WTC11 (cell line): ENCODE data around the gene GFOD2. TPM values are rescaled to one million over a fixed set of nuclear protein-coding genes. Genes with fewer than 3 reads are reported as not detected.

Source experiments
- ATAC-seq: fragments of 200-7000 bp; cut with Tn5 transposase; 2 replicates; pipeline ENCODE4 v1.10.0; 2021; ENCODE audit warnings: mild to moderate bottlenecking, moderate library complexity
- CTCF ChIA-PET: fragments of 300-600 bp; sonication (Branson Sonifier 250); formaldehyde crosslinking; loops from one replicate; lab custom pipeline; 2021; ENCODE audit warnings: antibody characterized with exemption; lab: Charles Lee
- POLR2A ChIA-PET: fragments of 350-600 bp; sonication (Branson Sonifier 250); formaldehyde crosslinking; loops from one replicate; lab custom pipeline; 2021; ENCODE audit warnings: antibody characterized with exemption; lab: Charles Lee
- DNase-seq: peaks from one replicate; pipeline ENCODE4 v3.0.0; 2021; ENCODE audit warnings: low spot score
- H3K27ac Mint-ChIP-seq: 2 replicates; pipeline ENCODE4 v1.8.0; 2021; ENCODE audit warnings: mixed read lengths
- H3K27me3 Mint-ChIP-seq: 2 replicates; pipeline ENCODE4 v1.8.0; 2021; ENCODE audit warnings: low read depth, mild to moderate bottlenecking, moderate library complexity, mixed read lengths
- H3K36me3 Mint-ChIP-seq: 2 replicates; pipeline ENCODE4 v1.8.0; 2021; ENCODE audit warnings: mixed read lengths
- H3K4me1 Mint-ChIP-seq: 2 replicates; pipeline ENCODE4 v1.8.0; 2022; ENCODE audit warnings: mixed read lengths
- H3K4me3 Mint-ChIP-seq: 2 replicates; pipeline ENCODE4 v1.8.0; 2021; ENCODE audit warnings: mild to moderate bottlenecking, moderate library complexity, mixed read lengths
- H3K9me3 Mint-ChIP-seq: 2 replicates; pipeline ENCODE4 v1.8.0; 2021; ENCODE audit warnings: mixed read lengths
- ATF3 ChIP-seq: sonication (generic); formaldehyde crosslinking; conservative IDR thresholded peaks from 2 replicates; pipeline ENCODE4 v1.8.1; 2022; ENCODE audit warnings: mild to moderate bottlenecking, missing genetic modification reagents
- EMX1 ChIP-seq: fragments of 250-450 bp; sonication (Bioruptor Pico); IDR thresholded peaks from 2 replicates; pipeline ENCODE4 v1.8.0; 2021; ENCODE audit warnings: mild to moderate bottlenecking
- ESRRA ChIP-seq: sonication (generic); formaldehyde crosslinking; IDR thresholded peaks from 2 replicates; pipeline ENCODE4 v1.8.1; 2022; ENCODE audit warnings: mild to moderate bottlenecking, missing genetic modification reagents, borderline replicate concordance
- GRHL2 ChIP-seq: fragments of 250-450 bp; sonication (Bioruptor Pico); IDR thresholded peaks from 2 replicates; pipeline ENCODE4 v1.8.0; 2022; ENCODE audit warnings: mild to moderate bottlenecking, moderate library complexity; ENCODE audit not compliant: insufficient replicate concordance, severe bottlenecking
- HMGA2 ChIP-seq: fragments of 250-450 bp; sonication (Bioruptor Pico); IDR thresholded peaks from 2 replicates; pipeline ENCODE4 v1.4.0; 2021; ENCODE audit warnings: mild to moderate bottlenecking, moderate library complexity
- IRF2 ChIP-seq: sonication (generic); formaldehyde crosslinking; IDR thresholded peaks from 2 replicates; pipeline ENCODE4 v1.8.0; 2022; ENCODE audit warnings: low read depth, missing genetic modification reagents, borderline replicate concordance
- MLX ChIP-seq: sonication (generic); formaldehyde crosslinking; IDR thresholded peaks from 2 replicates; pipeline ENCODE4 v1.8.1; 2023; ENCODE audit warnings: mild to moderate bottlenecking, missing genetic modification reagents, moderate library complexity
- NFE2L1 ChIP-seq: sonication (generic); formaldehyde crosslinking; IDR thresholded peaks from 2 replicates; pipeline ENCODE4 v1.8.1; 2023; ENCODE audit warnings: missing genetic modification reagents
- SOX15 ChIP-seq: fragments of 250-450 bp; sonication (Bioruptor Pico); IDR thresholded peaks from 2 replicates; pipeline ENCODE4 v1.9.0; 2021; ENCODE audit warnings: mild to moderate bottlenecking
- SP1 ChIP-seq: sonication (generic); formaldehyde crosslinking; conservative IDR thresholded peaks from 2 replicates; pipeline ENCODE4 v1.8.1; 2022; ENCODE audit warnings: missing genetic modification reagents
- STAT6 ChIP-seq: sonication (generic); formaldehyde crosslinking; conservative IDR thresholded peaks from 2 replicates; pipeline ENCODE4 v1.8.1; 2023; ENCODE audit warnings: mild to moderate bottlenecking, low read depth, missing genetic modification reagents, moderate library complexity
- TEAD4 ChIP-seq: sonication (generic); formaldehyde crosslinking; IDR thresholded peaks from 2 replicates; pipeline ENCODE4 v1.8.0; 2022; ENCODE audit warnings: mild to moderate bottlenecking, missing genetic modification reagents
- ZBTB21 ChIP-seq: sonication (generic); formaldehyde crosslinking; IDR thresholded peaks from 2 replicates; pipeline ENCODE4 v1.8.1; 2023; ENCODE audit warnings: mild to moderate bottlenecking, missing genetic modification reagents, borderline replicate concordance
- ZNF317 ChIP-seq: sonication (generic); formaldehyde crosslinking; IDR thresholded peaks from 2 replicates; pipeline ENCODE4 v1.8.1; 2023; ENCODE audit warnings: low read depth, mild to moderate bottlenecking, moderate library complexity, missing genetic modification reagents, borderline replicate concordance
- ZNF396 ChIP-seq: fragments of 250-450 bp; sonication (Bioruptor Pico); IDR thresholded peaks from 2 replicates; pipeline ENCODE4 v1.8.0; 2021; ENCODE audit warnings: mild to moderate bottlenecking, moderate library complexity, borderline replicate concordance
- ZNF671 ChIP-seq: fragments of 250-450 bp; sonication (Bioruptor Pico); IDR thresholded peaks from 2 replicates; pipeline ENCODE4 v1.8.0; 2021; ENCODE audit warnings: mild to moderate bottlenecking
- total RNA-seq: library from RNA; stranded (reverse); gene quantifications from 3 replicates; pipeline ENCODE4 v1.2.3, GENCODE V29; 2021
- TF ChIP-seq, protein P1 (sequence below): sonication (generic); formaldehyde crosslinking; IDR thresholded peaks from 2 replicates; pipeline ENCODE4 v1.8.1; 2023; ENCODE audit warnings: mild to moderate bottlenecking, missing genetic modification reagents
- TF ChIP-seq, protein P2 (sequence below): fragments of 250-450 bp; sonication (Bioruptor Pico); IDR thresholded peaks from 2 replicates; pipeline ENCODE4 v1.9.0; 2021; ENCODE audit warnings: mild to moderate bottlenecking
- TF ChIP-seq, protein P3 (sequence below): sonication (generic); formaldehyde crosslinking; IDR thresholded peaks from 2 replicates; pipeline ENCODE4 v1.8.0; 2022; ENCODE audit warnings: mild to moderate bottlenecking, missing genetic modification reagents
- TF ChIP-seq, protein P4 (sequence below): fragments of 250-450 bp; sonication (Bioruptor Pico); conservative IDR thresholded peaks from 2 replicates; pipeline ENCODE4 v1.9.0; 2021; ENCODE audit warnings: mild to moderate bottlenecking
- TF ChIP-seq, protein P5 (sequence below): sonication (generic); formaldehyde crosslinking; IDR thresholded peaks from 2 replicates; pipeline ENCODE4 v1.8.0; 2022; ENCODE audit warnings: mild to moderate bottlenecking, missing genetic modification reagents

GFOD2 gene
- total RNA-seq, 1 experiment from 2014 or later, result 29.5 TPM

- TF ChIP-seq, protein P1, sequence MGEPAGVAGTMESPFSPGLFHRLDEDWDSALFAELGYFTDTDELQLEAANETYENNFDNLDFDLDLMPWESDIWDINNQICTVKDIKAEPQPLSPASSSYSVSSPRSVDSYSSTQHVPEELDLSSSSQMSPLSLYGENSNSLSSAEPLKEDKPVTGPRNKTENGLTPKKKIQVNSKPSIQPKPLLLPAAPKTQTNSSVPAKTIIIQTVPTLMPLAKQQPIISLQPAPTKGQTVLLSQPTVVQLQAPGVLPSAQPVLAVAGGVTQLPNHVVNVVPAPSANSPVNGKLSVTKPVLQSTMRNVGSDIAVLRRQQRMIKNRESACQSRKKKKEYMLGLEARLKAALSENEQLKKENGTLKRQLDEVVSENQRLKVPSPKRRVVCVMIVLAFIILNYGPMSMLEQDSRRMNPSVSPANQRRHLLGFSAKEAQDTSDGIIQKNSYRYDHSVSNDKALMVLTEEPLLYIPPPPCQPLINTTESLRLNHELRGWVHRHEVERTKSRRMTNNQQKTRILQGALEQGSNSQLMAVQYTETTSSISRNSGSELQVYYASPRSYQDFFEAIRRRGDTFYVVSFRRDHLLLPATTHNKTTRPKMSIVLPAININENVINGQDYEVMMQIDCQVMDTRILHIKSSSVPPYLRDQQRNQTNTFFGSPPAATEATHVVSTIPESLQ (CRISPR knock-in tag), result no peak
- TF ChIP-seq, protein P2, sequence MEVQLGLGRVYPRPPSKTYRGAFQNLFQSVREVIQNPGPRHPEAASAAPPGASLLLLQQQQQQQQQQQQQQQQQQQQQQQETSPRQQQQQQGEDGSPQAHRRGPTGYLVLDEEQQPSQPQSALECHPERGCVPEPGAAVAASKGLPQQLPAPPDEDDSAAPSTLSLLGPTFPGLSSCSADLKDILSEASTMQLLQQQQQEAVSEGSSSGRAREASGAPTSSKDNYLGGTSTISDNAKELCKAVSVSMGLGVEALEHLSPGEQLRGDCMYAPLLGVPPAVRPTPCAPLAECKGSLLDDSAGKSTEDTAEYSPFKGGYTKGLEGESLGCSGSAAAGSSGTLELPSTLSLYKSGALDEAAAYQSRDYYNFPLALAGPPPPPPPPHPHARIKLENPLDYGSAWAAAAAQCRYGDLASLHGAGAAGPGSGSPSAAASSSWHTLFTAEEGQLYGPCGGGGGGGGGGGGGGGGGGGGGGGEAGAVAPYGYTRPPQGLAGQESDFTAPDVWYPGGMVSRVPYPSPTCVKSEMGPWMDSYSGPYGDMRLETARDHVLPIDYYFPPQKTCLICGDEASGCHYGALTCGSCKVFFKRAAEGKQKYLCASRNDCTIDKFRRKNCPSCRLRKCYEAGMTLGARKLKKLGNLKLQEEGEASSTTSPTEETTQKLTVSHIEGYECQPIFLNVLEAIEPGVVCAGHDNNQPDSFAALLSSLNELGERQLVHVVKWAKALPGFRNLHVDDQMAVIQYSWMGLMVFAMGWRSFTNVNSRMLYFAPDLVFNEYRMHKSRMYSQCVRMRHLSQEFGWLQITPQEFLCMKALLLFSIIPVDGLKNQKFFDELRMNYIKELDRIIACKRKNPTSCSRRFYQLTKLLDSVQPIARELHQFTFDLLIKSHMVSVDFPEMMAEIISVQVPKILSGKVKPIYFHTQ (CRISPR knock-in tag), result no peak
- TF ChIP-seq TEAD4 (no peak), ZNF671 (CRISPR knock-in tag) (no peak), GRHL2 (CRISPR knock-in tag) (no peak)
These were observed 11.9 kb downstream of the GFOD2 start (continued) for GRCh38 chr16:67707210-67707609.

- Mint-ChIP-seq H3K4me3 (no peak overlapping the region), H3K9me3 (no peaks in the 10 kb centered on the region), H3K27me3 (no peaks in the 10 kb centered on the region), H3K36me3 (no peaks in the 10 kb centered on the region), H3K4me1 (peaks cover 9% of the 10 kb centered on the region), H3K27ac (no peak overlapping the region)
- CTCF ChIA-PET, result interaction anchor here (0.5 to 0.9 kb wide), 3 partner anchors 72 to 135 kb away, joined by 3 read pairs; no protein-coding TSS in a partner anchor
- POLR2A ChIA-PET, result no interaction called here
- DNase-seq, result no peak
- TF ChIP-seq EMX1 (CRISPR knock-in tag) (no peak), ESRRA (no peak), SP1 (CRISPR knock-in tag) (no peak)
- TF ChIP-seq, protein P3, sequence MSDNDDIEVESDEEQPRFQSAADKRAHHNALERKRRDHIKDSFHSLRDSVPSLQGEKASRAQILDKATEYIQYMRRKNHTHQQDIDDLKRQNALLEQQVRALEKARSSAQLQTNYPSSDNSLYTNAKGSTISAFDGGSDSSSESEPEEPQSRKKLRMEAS (CRISPR knock-in tag), result no peak
- ATAC-seq, result no peak
These were observed 15.0 kb downstream of the GFOD2 start for GRCh38 chr16:67704110-67704509.

GRCh38 chr16:67703626-67704025, 15.5 kb downstream of the GFOD2 start:
- H3K9me3 Mint-ChIP-seq, result no peaks in the 10 kb centered on the region
- no peak overlapping the region; the same call in 1 of the 2 replicates for H3K27ac Mint-ChIP-seq
- peaks cover 2% of the 10 kb centered on the region; the same call in 1 of the 2 replicates for H3K36me3 Mint-ChIP-seq
- DNase-seq (no peak), ATAC-seq (no peak)
- POLR2A ChIA-PET, result no interaction called here
- CTCF ChIA-PET, result interaction anchor here (0.5 to 0.9 kb wide), 2 partner anchors 73 to 130 kb away, joined by 3 read pairs; no protein-coding TSS in a partner anchor
- TF ChIP-seq IRF2 (no peak), HMGA2 (CRISPR knock-in tag) (no peak), ZNF396 (CRISPR knock-in tag) (no peak), ATF3 (no peak), ZNF317 (no peak), NFE2L1 (no peak), STAT6 (CRISPR knock-in tag) (no peak), MLX (CRISPR knock-in tag) (no peak), SOX15 (no peak), ZBTB21 (CRISPR knock-in tag) (no peak)
- TF ChIP-seq, protein P4, sequence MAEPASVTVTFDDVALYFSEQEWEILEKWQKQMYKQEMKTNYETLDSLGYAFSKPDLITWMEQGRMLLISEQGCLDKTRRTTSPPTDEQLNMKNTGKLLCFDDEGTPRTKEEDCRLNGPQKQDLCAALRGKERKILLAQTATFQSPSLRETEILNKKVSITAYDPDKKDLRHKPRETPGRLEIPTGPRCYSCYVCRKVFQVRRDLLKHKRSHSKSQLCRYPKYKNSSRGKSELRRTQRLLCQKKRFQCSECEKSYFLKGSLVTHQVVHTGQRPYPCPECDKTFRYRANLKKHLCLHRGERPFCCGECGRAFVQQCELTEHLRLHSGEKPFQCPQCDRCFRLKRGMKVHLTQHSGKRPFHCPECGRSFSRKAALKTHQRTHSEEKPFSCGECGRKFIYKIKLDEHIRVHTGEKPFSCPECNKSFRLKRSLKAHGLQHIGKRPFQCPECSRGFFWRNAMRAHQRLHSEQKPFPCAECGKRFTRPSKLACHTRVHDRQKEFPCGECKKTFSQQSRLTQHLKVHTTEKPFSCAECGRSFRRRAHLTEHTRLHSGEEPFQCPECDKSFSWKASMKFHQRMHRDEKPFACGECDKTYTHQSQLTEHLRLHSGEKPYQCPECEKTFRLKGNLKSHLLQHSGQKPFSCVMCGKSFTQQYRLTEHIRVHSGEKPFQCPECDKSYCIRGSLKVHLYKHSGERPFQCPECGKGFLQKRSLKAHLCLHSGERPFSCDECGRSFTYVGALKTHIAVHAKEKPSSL (CRISPR knock-in tag), result no peak
- TF ChIP-seq, protein P5, sequence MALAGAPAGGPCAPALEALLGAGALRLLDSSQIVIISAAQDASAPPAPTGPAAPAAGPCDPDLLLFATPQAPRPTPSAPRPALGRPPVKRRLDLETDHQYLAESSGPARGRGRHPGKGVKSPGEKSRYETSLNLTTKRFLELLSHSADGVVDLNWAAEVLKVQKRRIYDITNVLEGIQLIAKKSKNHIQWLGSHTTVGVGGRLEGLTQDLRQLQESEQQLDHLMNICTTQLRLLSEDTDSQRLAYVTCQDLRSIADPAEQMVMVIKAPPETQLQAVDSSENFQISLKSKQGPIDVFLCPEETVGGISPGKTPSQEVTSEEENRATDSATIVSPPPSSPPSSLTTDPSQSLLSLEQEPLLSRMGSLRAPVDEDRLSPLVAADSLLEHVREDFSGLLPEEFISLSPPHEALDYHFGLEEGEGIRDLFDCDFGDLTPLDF, result no peak
- no peaks in the 10 kb centered on the region for H3K27me3 Mint-ChIP-seq
- no peak overlapping the region for H3K4me3 Mint-ChIP-seq
- peaks cover 4% of the 10 kb centered on the region for H3K4me1 Mint-ChIP-seq
